ENCODE results near the gene QRSL1.
"Not testable (repeated sequence)": the region's sequence is repeated elsewhere in the genome, so short reads cannot be mapped to it uniquely, and the experiment has no call there.

QRSL1 gene

GRCh38 chr6:106685833-106686232, 56.5 kb downstream of the QRSL1 start:
- DNase-seq, result no peak

GRCh38 chr6:106688177-106688951, 59.0 kb downstream of the QRSL1 start:
- no peak for DNase-seq

GRCh38 chr6:106692112-106692818, 62.9 kb downstream of the QRSL1 start:
- DNase-seq, result peak; percentile 13

GRCh38 chr6:106692819-106693208, 63.4 kb downstream of the QRSL1 start:
- DNase-seq, result peak; percentile 67

- no peak for DNase-seq
Observed at GRCh38 chr6:106693418-106693817, 64.0 kb downstream of the QRSL1 start.

- peak; percentile 45 for DNase-seq
Observed at GRCh38 chr6:106694343-106694742, 65.0 kb downstream of the QRSL1 start.

GRCh38 chr6:106700581-106700980, 71.2 kb downstream of the QRSL1 start:
- DNase-seq, result no peak

GRCh38 chr6:106701201-106701600, 71.8 kb downstream of the QRSL1 start:
- not testable (repeated sequence) for DNase-seq

- no peak for DNase-seq
Observed at GRCh38 chr6:106702046-106702445, 72.7 kb downstream of the QRSL1 start.

GRCh38 chr6:106702451-106703110, 73.2 kb downstream of the QRSL1 start:
- no peak for DNase-seq

- no peak for DNase-seq
Observed at GRCh38 chr6:106704327-106704726, 74.9 kb downstream of the QRSL1 start.

- DNase-seq, result no peak
Observed at GRCh38 chr6:106705156-106705555, 75.8 kb downstream of the QRSL1 start.

- DNase-seq, result no peak
Observed at GRCh38 chr6:106710580-106710979, 81.2 kb downstream of the QRSL1 start.

- DNase-seq, result no peak
Observed at GRCh38 chr6:106714281-106714680, 84.9 kb downstream of the QRSL1 start.

- DNase-seq, result no peak
Observed at GRCh38 chr6:106715922-106716321, 86.5 kb downstream of the QRSL1 start.

- DNase-seq, result no peak
Observed at GRCh38 chr6:106716966-106717365, 87.6 kb downstream of the QRSL1 start.
